ENCODE data around the gene SH3PXD2A.

DNA sequence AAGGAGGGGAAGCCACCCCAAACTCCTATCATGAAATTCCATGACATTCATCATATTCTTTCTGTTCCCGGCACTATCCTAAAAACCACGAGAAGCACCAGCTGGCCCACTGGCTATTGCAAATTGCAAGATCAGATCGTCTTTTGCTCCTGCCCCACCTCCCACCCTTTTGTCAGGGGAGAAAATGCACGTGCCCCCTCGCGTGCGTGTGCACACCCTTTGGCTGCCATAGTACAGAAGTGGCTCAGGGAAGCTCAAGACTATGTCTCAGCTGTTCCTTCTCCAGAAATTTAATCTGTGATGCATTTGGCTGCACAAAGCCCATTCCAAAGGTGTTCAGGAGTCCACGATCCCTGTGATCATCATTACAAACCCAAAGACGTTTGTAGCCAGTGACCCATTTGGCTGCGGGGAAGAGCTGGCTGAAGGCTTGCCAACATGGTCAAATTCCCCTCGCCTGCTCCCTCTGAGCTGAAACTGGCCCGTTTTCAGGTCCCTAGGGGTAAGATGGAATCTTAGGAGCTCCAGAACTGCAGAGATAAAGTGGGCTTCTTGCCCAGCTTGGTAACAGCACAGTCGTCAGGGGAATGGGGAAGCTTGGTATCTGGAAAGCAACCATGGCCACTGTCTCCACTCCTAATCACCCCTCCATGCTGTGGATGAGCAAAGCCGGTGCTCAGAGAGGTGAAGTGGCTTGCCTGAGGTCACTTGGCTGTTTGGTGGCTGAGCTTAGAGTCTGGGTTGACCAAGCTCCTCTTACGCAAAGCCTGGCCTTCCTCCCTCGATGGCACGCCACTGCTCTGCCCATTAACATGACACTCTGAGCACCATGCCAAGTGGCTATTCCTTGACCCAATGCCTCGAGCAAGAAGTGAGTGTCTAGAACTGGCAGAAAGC is 206.5 kb downstream of the SH3PXD2A start:
- TF ChIP-seq CTCF (tag by site-specific recombination; IDR thresholded peaks at IDR 0.05) (no peak), YY1 (tag by site-specific recombination; IDR thresholded peaks at IDR 0.05) (no peak), ZNF274 (IDR thresholded peaks at IDR 0.05; ENCODE audit: low read length) (no peak), ZNF274 (tag by site-specific recombination; IDR thresholded peaks at IDR 0.05; ENCODE audit: borderline replicate concordance) (no peak), ZNF514 (tag by site-specific recombination; IDR thresholded peaks at IDR 0.05) (no peak), ZNF501 (tag by site-specific recombination; IDR thresholded peaks at IDR 0.05) (no peak), RBAK (tag by site-specific recombination; IDR thresholded peaks at IDR 0.05) (no peak), SP2 (tag by site-specific recombination; IDR thresholded peaks at IDR 0.05) (no peak)
